ENCODE measurements around the gene DRC7. TPM values are rescaled to one million over a fixed set of nuclear protein-coding genes. Genes with fewer than 3 reads are reported as not detected.
"Not testable (repeated sequence)": the region's sequence is repeated elsewhere in the genome, so short reads cannot be mapped to it uniquely, and the experiment has no call there.

DRC7 gene
- total RNA-seq, 1 donor from 2014 or later = not detected

DNA sequence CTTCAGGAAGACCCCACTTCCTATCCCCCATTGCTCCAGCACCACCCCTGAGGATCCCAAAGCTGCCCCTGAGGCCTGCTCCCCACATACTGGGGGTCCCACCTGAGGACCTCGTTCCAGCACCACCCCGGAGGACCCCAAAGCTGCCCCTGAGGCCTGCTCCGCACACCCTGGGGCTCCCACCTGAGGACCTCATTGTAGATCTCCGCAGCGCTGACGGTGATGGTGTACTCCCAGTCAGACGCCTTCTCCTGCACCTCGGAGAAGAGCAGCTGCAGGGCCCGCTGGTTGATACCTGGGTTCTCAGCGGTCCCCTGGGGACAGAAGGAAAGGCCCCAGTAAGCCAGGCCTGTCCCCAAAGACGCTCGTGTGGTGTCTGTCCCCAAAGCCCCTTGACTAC lies 67.4 kb downstream of the DRC7 start:
- intact Hi-C loops (cut with DNase I) = no loop called here
- DNase-seq (ENCODE audit: missing footprints) (peak; percentile 20), ATAC-seq (no peak)

DNA sequence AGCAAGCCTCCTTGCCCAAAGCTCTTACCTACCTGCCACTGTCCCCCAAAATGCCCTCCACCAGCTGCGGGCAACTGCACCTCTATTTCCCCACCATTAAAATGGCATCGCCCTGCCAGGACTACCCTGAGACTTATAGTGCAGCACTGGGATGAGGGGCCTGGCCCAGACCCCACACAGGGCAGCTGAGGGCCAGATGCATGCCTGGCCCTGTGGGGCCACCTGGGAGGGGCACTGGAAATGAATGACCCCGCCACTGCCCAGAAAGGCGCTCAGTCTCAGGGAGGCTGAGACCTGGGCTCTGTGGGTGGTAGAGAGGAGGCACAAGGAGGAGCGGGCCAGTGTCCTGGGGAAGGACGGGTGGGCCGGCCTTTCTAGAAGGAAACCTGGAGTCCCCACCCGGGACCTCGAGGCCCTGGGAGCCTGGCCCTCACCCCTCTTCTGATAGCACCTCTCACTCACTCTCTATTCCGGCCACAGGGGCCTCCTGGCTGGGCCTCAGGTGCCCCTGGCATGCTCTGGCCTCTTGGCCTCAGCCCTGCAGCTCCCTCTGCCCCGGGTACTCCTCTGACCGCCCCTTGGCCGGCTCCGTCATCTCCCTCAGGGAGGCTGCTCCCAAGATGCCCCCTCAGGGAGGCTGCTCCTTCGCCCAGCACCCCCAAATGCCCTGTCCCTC lies 67.9 kb downstream of the DRC7 start:
- ATAC-seq (no peak), DNase-seq (ENCODE audit: missing footprints) (peak; percentile 25)
- intact Hi-C loops (cut with DNase I) = no loop called here

DNA sequence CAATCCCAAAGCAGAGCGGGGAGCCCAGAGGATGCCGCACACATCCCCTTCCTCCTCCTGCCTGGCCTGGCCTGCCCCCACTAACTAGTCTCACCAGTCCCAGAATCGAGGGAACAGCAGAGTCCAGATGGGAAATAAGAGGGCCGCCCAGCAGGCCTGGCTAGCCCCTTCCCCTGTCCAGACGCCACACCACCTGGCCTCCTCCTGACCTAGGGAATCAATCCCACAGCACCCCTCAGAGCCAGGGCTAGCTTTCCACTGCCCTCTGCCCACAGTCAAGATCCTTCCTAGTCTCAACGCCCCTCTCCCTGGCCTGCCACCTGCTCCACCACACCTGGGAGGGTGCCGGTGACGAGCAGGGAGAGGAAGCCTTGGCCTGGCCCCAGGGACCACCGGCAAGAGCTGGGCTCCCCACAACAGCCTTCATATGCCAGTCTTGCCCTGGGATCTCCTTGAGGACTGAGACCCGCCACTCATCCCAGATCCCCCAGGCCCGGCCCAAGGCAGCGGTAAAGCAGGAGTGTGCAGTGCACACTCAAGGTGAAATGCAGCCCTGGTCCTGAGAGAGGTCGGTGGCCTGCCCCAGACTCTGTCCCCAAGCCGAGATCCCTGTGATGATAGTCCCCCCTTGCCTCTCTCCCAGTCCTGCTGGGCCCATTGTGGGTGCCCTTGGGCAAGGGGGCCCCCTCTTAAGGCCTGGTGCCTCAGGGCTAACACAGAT lies 68.8 kb downstream of the DRC7 start:
- DNase-seq (ENCODE audit: missing footprints) = peak; percentile 47
- ATAC-seq = no peak
- intact Hi-C loops (cut with DNase I) = no loop called here

DNA sequence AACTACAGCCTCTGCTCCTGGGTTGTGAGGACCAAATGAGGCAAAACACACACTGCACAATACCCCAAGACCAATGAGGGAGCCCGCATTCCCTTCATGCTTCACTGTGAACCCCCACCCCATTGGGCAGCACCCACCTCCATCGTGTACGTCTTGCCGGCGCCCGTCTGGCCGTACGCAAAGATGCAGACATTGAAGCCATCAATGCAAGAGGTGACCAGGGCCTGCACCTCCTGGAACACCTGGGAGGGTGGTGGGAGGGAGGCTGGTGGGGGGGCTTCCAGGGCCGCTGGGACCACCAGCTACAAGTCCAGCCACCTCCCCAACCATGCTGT lies 69.4 kb downstream of the DRC7 start:
- intact Hi-C loops (cut with DNase I) = no loop called here
- DNase-seq (ENCODE audit: missing footprints) (peak; percentile 61), ATAC-seq (no peak)

DNA sequence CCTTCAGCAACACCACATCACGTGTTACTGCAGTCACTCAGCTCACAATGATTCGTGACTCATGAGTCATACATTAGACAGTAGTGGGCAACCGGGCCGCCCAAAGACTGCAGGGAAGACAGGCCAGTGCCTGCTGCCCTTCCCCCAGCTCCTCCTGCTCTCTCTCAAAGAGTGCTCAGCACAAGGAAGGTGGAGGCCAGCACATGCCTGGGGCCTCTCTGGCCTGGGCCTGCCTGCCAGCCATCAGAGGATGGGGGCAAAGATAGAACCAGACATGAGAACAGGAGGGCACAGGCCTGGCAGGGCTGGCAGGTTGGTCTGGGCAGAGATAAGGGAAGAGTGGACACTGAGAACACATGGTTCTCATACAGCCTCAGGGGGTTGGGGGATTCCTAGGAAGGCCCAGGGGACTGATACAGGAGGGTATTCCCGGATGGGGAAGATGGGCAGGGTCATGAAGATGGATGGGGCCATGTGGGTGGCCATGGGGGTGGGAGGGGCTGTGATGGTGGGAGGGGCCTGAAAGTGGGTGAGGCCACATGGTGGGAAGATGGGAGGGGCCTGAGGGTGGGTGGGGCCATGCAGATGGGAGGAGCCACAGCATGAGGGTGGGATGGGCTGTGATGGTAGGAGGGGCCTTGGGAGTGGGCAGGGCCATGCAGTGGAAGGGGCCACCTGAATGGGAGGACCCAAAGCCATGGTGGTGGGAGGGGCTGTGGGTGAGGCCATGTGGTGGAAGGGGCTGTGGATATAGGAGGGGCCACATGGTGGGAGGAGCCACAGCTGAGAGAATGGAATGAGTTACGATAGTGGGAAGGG lies 69.9 kb downstream of the DRC7 start:
- intact Hi-C loops (cut with DNase I) = no loop called here
- no peak for ATAC-seq
- peak; percentile 44 for DNase-seq (ENCODE audit: missing footprints)

DNA sequence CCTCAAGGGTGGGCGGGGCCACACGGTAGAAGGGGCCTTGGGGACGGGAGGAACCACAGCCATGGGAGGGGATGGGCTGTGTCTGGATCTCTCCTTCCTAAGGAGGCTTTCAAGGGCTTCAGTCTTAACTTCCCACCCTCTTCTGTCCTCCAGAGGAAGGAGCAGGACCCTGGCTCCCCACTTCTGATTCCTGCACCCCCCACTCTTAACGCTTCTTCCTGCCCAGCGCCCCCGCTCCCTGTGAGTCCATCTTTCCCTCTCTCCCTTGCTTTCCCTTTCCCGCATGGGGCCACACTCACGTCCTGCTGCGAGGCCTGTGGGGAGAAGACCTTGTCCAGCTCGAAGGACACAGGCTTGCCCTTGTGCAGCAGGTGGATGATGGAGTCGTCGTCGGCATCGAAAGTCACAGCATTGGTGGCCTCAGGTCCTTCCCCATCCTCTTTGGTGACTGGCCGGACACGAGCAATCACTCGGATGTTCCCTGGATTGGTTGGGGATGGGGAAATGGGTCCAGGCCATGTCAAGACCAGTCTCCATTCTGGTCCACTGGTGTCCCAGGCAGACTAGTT lies 70.6 kb downstream of the DRC7 start:
- ATAC-seq = no peak
- intact Hi-C loops (cut with DNase I) = no loop called here
- DNase-seq (ENCODE audit: missing footprints) = no peak

DNA sequence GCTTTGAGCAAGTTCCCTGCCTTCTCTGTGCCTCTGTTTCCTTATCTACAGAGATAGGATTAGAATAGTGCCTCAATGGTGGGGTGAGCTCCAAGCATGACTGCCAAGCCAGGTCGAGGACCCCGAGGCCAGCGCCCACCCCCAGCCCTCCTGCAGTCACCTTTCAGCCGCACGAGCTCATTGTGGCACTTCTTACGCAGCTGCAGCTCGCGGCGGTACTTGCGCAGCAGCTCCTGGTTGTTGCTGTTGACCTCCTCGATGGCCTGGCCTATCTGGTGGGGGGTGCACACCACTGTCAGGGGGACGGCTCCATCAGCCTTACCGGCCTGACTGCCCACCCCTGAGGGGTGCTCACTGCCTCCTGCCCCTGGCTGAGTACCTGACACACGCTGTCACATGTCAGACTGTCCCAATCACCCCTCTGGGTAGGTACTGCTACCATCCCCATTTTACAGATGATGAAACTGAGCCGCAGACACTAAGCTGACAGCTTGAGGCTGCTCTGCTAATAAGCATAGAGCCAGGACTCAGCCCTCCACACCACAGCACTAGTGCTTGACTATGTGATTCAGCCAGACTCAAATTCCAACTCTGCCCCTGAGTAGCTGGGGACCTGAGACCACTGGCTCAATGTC lies 72.2 kb downstream of the DRC7 start:
- ATAC-seq (no peak), DNase-seq (ENCODE audit: missing footprints) (peak; percentile 15)
- intact Hi-C loops (cut with DNase I) = no loop called here

DNA sequence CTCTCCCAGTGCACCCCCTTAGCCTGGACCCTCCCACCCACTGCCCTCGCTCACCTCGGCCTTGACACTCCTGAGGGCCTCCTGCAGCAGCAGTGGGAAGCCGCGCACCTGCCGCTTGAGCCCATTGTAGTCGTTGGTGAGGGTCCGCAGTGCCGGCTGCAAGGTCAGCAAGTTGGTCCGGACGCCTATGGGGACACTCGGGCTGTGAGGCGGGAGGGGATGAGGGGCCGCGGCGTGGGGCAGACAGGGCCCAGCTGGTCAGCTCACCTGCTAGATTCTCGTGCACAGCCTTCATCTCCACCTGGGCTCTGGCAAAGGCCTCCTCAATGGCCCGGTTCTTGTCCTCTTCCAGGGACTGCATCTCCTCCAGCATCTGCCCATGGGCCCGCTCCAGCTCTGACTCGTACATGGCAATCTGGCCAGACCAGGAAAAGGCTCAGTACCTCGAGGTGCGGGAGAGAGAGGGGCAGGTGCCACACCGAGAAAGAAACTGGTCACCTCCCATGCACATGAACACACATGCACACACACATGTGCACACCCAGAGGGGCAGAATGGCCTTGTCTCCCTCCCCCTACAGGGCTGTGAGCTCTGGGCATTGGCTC lies 75.0 kb downstream of the DRC7 start:
- no peak for ATAC-seq
- no peak for DNase-seq (ENCODE audit: missing footprints)
- intact Hi-C loops (cut with DNase I) = no loop called here

DNA sequence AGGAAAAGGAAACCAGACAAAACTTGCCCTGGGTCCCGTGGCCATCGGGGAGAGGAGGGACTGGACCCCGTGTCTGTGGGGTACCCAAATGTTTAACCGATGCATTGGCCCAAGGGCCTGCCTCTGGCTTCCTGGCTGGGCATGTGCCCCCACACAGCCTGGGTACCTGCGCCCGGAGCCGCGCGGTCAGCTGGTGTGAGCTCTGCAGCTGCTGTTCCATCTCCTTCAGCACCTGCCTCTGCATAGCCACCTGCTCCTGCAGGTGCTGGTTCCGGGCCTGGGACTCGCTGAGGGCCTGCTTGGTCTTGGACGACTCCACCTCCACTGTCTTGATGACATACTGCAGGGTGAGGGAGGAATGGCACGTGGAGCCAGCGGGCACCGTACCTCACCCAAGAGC lies 75.8 kb downstream of the DRC7 start:
- no peak for DNase-seq (ENCODE audit: missing footprints)
- intact Hi-C loops (cut with DNase I) = no loop called here
- no peak for ATAC-seq

DNA sequence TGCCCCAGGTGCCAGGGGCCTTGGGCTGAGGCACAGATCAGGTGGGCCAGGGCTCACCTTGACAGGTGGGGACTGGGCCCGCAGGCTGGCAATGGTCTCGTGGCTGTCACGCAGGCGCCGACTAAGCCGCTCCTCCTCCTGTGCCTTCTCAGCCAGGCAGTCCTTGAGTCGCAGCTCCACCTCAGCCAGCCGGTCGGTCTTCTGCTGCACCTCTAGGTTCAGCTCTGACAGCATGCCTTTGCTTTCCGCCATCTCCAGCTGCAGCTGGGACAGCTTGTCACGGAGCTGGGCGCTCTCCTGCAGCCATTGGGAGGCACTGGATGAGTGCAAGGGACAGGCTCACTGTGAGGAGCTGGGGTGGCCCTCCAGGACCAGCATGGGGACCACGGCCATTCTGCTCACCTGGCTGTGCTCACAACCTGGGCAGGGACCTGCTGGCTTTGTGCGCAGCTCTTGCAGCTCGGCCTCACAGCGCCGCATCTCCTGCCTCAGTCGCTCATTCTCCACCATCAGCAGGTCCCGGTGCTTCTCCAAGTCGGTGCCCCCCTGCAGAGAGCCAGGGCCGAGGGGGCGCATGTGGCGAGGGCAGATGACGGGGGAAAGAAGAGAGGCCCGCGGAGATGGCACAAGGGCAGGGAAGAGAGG lies 76.7 kb downstream of the DRC7 start:
- ATAC-seq = no peak
- no peak for DNase-seq (ENCODE audit: missing footprints)
- intact Hi-C loops (cut with DNase I) = no loop called here

DNA sequence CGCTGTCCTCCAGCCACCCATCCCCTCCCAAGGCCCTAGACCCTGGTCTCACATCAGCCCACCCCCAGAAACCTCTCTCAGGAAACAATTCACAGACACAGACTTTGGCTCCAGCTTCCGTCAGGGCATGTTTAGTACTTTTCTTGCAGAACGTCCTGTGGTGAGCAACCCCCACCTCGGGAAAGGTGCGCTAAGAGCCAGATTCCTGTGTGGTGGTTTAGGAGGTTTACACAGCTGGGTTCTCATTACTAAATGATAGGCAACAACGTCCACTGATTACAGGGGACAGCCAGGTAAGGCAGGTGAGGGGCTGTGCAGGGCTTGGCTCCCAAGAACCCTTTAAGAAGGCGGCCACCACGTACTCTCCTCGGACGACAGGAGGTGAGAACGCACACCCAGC lies 78.4 kb downstream of the DRC7 start:
- DNase-seq (ENCODE audit: missing footprints) (no peak), ATAC-seq (no peak)
- intact Hi-C loops (cut with DNase I) = no loop called here

DNA sequence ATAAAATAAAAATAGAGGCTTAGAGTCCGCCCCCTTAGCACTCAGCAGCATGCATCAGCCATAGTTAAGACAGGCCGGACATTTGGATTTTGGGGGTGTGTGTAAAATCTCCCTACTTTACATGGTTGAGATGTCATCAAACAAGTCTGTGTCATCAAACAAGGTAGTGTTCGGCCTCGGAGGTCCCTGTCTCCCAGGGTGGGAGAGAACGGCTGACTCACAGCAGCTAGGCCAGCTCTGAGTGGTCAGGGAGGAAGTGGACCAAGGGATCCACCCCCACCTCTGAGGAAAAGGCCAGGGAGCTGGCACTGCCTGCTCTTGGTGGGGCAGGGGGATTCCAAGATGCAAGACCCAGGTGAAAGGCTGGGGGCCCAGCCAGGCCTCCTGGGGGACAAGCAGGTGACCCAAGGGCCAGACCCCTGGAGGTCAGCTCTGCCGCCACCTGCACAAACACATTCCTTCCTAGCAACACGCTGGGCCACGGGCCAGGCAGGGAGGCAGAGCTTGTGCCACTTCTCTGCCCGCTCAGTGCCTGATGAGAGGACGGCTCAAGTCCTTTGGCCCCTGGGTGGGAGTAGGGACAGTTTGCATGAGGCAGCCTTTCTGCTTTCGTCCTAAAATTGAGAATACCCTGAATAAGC lies 79.2 kb downstream of the DRC7 start:
- intact Hi-C loops (cut with DNase I) = no loop called here
- peak; percentile 60 for ATAC-seq
- peak; percentile 70 for DNase-seq (ENCODE audit: missing footprints)

DNA sequence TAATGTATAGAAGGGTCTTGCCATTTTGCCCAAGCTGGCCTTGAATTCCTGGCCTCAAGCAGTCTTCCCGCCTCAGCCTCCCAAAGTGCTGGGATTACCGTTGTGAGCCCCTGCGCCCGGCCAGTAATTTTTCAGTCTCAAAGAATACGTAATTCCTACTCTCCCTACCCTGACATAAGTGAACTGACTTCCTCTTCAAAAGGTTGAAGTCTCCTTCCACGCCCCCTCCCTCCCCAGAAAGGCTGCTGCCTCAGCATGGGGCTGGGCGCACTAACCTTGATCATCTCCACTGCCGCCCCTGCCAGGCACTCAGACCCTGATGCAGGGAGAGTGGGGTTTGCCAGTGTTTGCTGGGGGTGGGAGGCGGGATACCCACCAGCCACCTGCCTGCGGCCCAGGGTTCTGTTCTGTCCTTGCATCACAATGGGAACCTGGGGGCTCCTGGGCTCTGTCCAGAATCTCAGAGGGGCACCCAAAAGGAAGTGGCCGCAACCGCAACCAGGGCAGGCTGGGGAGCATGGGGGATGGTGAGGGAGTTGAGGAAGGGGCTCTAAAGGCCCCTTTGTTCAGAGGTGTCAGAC lies 80.2 kb downstream of the DRC7 start:
- intact Hi-C loops (cut with DNase I) = no loop called here
- ATAC-seq (no peak), DNase-seq (ENCODE audit: missing footprints) (peak; percentile 60)

DNA sequence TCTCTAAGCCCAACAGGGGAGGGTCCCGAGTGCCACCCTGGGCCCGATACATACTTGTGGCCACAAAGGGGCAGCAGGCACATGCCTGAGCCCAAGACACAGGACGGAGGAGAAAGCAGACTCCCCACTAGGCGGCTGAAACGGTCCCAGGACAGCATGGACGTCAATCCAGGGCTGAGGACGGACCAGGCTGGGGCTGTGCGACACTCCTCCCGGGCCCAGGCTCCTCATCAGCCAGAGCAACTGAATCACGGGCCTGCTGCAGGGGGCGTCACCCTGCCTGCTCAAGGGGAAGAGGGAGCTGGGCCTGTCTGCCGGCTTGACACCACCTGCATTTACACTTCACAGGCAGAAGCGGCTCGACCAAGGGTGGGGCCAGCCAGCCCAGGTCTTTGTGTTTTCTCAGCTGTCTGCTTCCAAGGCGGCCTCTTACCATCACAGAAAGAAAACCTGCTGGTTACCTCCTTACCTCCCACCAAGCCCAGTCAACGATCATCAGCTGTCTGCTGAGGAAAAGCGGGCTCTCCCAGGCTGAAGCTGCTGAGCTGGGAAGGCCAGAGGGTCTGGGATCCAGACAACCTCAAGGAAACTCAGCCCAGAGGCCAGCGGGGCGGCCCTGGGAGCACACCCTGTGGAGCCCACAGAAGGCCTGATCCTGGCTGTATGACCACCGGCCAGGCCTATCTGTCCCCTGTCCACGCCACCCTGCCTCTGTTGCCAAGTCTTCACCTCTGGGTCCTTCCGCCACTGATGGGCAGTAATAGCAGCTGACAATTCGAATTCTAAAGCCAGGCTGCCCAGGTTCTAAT lies 81.3 kb downstream of the DRC7 start:
- ATAC-seq (peak; percentile 27), DNase-seq (ENCODE audit: missing footprints) (peak; percentile 64)
- intact Hi-C loops (cut with DNase I) = no loop called here

DNA sequence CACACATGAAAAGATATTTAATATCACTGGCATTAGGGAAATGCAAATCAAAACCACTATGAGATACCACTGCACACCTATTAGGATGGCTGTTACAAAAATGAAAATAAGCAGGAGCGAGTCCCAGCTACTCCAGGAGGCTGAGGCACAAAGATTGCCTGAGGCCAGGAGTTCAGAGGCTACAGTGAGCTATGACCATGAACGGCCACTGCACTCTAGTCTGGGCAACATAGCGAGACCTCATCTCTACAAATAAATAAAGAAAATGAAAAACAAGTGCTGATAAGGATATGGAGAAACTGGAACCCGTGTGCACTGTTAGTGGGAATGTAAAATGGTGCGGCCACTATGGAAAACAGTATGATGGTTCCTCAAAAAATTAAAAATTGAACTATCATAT lies 84.1 kb downstream of the DRC7 start:
- DNase-seq (ENCODE audit: missing footprints) (no peak), ATAC-seq (no peak)
- intact Hi-C loops (cut with DNase I) = no loop called here

DNA sequence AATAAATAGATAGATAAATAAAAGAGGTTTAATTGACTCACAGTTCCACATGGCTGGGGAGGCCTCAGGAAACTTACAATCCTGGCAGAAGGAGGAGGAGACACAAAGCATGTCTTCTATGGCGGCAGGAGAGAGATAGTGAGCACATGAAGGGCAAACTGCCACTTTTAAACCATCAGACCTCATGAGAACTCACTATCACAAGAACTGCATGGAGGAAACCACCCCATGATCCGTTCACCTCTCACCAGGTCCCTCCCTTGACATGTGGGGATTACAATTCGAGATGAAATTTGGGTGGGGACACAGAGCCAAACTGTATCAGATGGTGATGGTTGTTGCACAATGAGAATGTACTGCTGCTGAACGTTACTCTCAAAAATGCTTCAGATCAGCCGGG lies 85.2 kb downstream of the DRC7 start:
- intact Hi-C loops (cut with DNase I); ATAC-seq; DNase-seq (ENCODE audit: missing footprints): not testable (repeated sequence)

DNA sequence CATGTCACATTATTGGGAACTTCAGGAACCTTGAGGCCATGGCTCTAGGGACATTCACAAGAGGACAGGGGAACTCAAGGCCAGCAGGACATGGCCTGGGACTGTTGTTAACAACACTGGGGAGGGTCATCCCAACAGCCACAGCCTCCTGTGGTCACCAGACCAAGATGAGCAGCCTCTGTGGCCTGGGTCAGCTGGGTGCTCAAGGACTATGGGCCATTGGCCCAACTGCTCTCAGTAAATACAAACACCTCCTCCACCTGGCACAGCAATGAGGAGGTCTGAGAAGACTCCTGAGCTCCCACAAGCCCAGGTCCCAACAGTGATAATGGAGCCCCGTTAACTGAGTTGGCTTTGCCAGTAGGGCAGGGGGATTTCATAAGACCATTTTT lies 86.7 kb downstream of the DRC7 start:
- no peak for DNase-seq (ENCODE audit: missing footprints)
- intact Hi-C loops (cut with DNase I) = no loop called here
- no peak for ATAC-seq

Measured in Right ventricle myocardium inferior (tissue), 1 donor.